Activated CD4-positive, CD25-positive, alpha-beta regulatory T cell treated with anti-CD3 and anti-CD28 coated beads, Interleukin-2, amount 50 U/mL, for 16 hours (primary cell): ENCODE measurements around the gene C1QA.
"Not testable (repeated sequence)": the region's sequence is repeated elsewhere in the genome, so short reads cannot be mapped to it uniquely, and the experiment has no call there.

Experiments used
- DNase-seq: peaks from one replicate; pipeline ENCODE4 v3.0.0-alpha.2; 2020; ENCODE audit warnings: low read depth, low spot score

Gene C1QA

DNA sequence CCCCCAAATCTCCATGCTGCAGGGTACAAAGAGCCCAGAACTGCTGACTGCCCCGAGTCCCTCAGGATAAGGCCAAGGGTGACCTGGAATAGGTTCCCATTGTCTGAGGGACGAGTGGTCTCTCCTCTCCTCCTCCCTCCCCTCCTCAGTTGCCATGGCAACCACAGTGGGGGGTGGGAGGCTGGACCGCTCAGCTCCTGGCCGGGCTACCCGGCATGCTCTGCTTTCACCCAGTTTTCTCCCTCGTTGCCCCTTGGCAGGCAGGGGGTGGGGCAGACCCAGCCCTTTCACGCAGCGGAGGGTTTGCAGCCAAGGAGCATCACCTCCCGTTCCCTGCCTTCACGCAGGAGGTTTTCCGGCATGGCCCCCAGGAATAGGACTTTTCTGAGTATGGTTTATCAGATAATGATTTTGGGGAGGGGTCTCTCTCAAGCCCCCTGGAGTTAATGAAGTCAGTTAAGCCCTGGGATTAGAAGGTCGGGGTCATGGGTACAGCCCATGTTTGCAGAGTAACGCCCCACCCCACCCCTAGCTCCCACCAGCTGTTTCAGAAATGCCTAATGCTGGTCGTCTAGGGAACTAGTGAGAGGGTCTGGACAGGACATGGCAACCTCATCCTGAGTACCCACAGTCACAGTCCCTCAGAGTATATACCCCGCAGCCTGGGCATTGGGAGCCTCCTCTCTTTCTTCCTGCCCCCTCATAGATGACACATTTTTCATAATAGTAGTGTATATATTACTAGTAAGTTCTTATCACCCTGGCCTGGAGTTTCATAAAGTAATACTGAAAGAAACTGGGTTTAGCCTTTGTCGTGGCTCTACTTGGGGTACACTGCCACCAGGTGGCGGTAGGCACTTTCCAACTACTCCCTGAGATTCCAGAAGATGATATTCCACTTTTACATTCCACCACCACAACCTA is 37.3 kb downstream of the C1QA start:
- DNase-seq, result no peak

- no peak for DNase-seq
Observed at GRCh38 chr1:22674410-22674749, 38.0 kb downstream of the C1QA start.

DNA sequence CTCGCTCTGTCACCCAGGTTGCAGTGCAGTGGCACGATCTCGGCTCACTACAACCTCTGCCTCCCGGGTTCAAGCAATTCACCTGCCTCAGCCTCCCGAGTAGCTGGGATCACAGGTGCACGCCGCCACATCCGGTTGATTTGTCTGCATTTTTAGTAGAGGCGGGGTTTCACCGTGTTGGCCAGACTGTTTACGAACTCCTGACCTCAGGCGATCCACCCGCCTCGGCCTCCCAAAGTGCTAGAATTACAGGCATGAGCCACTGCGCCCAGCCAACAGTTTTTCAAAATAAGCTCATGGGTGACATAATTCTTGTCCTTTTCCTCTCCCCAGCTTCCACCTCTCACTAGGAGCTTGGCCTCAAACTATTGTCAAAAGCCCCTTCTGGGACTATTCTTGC is 39.7 kb downstream of the C1QA start:
- DNase-seq, result not testable (repeated sequence)

GRCh38 chr1:22676916-22677583 is 40.6 kb downstream of the C1QA start:
- DNase-seq, result no peak

- no peak for DNase-seq
Observed at GRCh38 chr1:22677931-22678896, 41.8 kb downstream of the C1QA start.

- no peak for DNase-seq
Observed at GRCh38 chr1:22680726-22681125, 44.3 kb downstream of the C1QA start.

- DNase-seq, result no peak
Observed at GRCh38 chr1:22681556-22682276, 45.3 kb downstream of the C1QA start.

DNA sequence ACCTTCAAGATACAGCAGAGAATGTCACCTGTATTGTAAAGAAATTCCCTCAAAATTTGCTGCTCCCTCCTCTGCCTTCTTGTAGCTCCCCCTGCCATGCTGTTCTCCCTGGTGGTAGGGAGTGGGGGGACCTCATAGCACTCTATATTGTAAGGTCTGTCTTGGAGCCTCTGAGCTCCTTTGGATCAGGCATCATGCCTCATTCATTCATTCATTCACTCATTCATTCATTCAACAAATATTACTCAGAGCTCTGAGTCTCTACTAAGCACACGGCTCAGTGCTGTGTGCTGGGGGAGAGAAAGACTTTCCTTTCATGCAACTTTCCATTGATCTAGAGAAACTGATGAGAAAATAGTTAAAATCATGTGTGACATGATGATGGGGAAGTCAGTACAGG is 47.1 kb downstream of the C1QA start:
- DNase-seq, result no peak

DNA sequence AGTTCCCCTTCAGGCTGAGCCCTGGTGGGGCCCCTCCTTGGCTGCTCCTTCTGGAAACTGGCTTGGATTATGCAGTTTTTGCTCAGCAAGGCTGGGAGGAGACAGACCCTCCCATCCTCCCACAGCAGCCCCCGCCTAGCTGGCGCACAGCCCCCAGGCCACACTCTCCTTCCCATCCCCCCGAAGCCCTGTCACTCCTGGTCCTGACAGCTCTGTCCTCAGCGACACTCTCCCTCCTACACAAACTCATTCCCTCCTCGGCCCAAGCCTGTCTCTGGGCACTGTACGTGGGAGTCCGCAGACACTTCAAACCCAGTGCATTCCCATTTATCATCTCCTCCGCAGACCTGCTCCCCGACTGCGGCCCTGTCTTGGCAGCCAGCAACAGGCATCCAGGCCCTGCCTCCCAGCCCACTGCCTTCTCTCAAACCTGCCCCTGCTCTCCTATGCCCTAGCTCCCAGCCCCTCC is 49.2 kb downstream of the C1QA start:
- no peak for DNase-seq

GRCh38 chr1:22687191-22687590 is 50.8 kb downstream of the C1QA start:
- DNase-seq, result no peak

DNA sequence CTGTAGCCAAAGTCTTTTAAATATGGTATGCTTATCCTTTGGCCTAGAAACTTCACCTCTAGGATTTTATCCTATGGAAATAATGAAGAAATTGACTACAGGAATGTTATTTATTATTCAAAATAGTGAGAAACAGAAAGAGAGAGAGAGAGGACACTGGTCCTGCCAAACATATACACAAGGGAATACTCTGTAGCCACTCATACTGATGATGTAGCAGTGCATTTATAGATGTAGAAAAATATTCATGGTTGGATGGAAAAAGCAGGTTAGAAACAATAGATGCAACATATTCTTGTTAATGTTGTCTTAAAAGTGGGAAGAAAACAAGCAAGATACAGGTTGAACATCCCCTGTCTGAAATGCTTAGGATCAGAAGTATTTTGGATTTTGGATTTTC is 52.0 kb downstream of the C1QA start:
- DNase-seq, result no peak
